ENCODE measurements around the gene PPP1R3A. TPM values are rescaled to one million over a fixed set of nuclear protein-coding genes. Genes with fewer than 3 reads are reported as not detected.

PPP1R3A gene
- total and polyA plus RNA-seq, 2 of the 4 experiments (the other 2 are of a cell fraction): not detected

GRCh38 chr7:113907617-113908016, 11.2 kb downstream of the PPP1R3A start:
- dilution Hi-C loops (cut with HindIII; ENCODE audit: low sequenced_read_pairs, unreplicated experiment): no loop called here
- Histone ChIP-seq H3K9ac (ENCODE audit: low read depth, low read length) (no peak overlapping the region), H3K4me2 (ENCODE audit: low read depth, low read length) (no peak overlapping the region), H2BK5ac (ENCODE audit: low read depth, low read length, poor library complexity, severe bottlenecking) (no peak overlapping the region), H3K4me3 (ENCODE audit: insufficient read depth, low read depth, low read length) (no peak overlapping the region), H2BK120ac (ENCODE audit: low read depth, low read length) (no peak overlapping the region), H3K23ac (ENCODE audit: low read depth, low read length) (no peak overlapping the region), H3K18ac (ENCODE audit: low read depth, low read length) (no peak overlapping the region), H2BK15ac (ENCODE audit: low read depth, low read length) (no peak overlapping the region), H3K14ac (replicated peaks; ENCODE audit: low read depth, low read length) (no peak overlapping the region), H3K36me3 (ENCODE audit: control insufficient read depth, insufficient read depth, low read length) (no peaks in the 10 kb centered on the region), H4K20me1 (ENCODE audit: insufficient read depth, low read length) (no peaks in the 10 kb centered on the region), H3K56ac (ENCODE audit: extremely low read depth, insufficient read depth, low read length) (no peak overlapping the region), H3K27me3 (ENCODE audit: control insufficient read depth, insufficient read depth, low read length) (no peaks in the 10 kb centered on the region), H3K4ac (ENCODE audit: low read depth, low read length) (no peak overlapping the region), H3K9me1 (ENCODE audit: insufficient read depth, low read length) (no peaks in the 10 kb centered on the region), H3K27ac (ENCODE audit: insufficient read depth, low read length) (no peak overlapping the region), H2AK5ac (ENCODE audit: low read depth, low read length) (no peak overlapping the region), H2BK20ac (ENCODE audit: low read depth, low read length) (no peak overlapping the region), H3K9me3 (ENCODE audit: control insufficient read depth, insufficient read depth, low read length) (no peaks in the 10 kb centered on the region), H4K91ac (ENCODE audit: insufficient read depth, low read depth, low read length) (no peak overlapping the region), H4K5ac (ENCODE audit: low read depth, low read length) (no peak overlapping the region), H4K8ac (ENCODE audit: low read depth in 2 of 2, low read length in 2 of 2) (no peak overlapping the region), H2AFZ (replicated peaks; ENCODE audit: low read length, poor library complexity) (no peak overlapping the region), H3K4me1 (ENCODE audit: control insufficient read depth, insufficient read depth, low read length) (no peaks in the 10 kb centered on the region), H2AK9ac (replicated peaks; ENCODE audit: low read depth, low read length, poor library complexity) (no peak overlapping the region), H3K79me1 (ENCODE audit: low read depth in 1 of 2, low read length in 2 of 2) (no peaks in the 10 kb centered on the region)
- POLR2A ChIA-PET (ENCODE audit: unreplicated experiment): no interaction called here
- intact Hi-C loops (cut with micrococcal nuclease): no loop called here
- no TSS peak for BruUV-seq (replicated peaks)
- peak; percentile 67 for TF ChIP-seq MAFK (IDR thresholded peaks at IDR 0.05; ENCODE audit: low read depth, low read length)
- TF ChIP-seq RFX5 (IDR thresholded peaks at IDR 0.05; ENCODE audit: low read depth, low read length): no peak
- DNase-seq (no peak), ATAC-seq (ENCODE audit: low read depth) (no peak)
- in situ Hi-C loops (cut with MboI; ENCODE audit: low sequenced_read_pairs): no loop called here
- no CpG with 5 or more reads among the region's 3 CpGs for WGBS, 2 experiments (ENCODE audit: extremely low coverage in 2 of 2, insufficient read length in 1 of 2)
- CTCF ChIA-PET: interaction anchor here (0.9 to 1.2 kb wide), 2 partner anchors 12 to 16 kb away, joined by 3 read pairs; no protein-coding TSS in a partner anchor

All from IMR-90 (cell line).